ENCODE measurements around the gene PRKCZ. TPM values are rescaled to one million over a fixed set of nuclear protein-coding genes. Genes with fewer than 3 reads are reported as not detected.

Gene PRKCZ
- total and polyA plus RNA-seq, 9 of the 15 experiments (the other 6 are each of a cell fraction or from before 2014, with no cell fraction given), result 0.07 to 3.1 (median 1.3) TPM

GRCh38 chr1:2227346-2228156, 177.3 kb downstream of the PRKCZ start (continued):
- TF ChIP-seq, protein P1, sequence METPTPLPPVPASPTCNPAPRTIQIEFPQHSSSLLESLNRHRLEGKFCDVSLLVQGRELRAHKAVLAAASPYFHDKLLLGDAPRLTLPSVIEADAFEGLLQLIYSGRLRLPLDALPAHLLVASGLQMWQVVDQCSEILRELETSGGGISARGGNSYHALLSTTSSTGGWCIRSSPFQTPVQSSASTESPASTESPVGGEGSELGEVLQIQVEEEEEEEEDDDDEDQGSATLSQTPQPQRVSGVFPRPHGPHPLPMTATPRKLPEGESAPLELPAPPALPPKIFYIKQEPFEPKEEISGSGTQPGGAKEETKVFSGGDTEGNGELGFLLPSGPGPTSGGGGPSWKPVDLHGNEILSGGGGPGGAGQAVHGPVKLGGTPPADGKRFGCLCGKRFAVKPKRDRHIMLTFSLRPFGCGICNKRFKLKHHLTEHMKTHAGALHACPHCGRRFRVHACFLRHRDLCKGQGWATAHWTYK (CRISPR knock-in tag; IDR thresholded peaks at IDR 0.05), result peak; percentile 99
- TF ChIP-seq SMAD1 (IDR thresholded peaks at IDR 0.05; ENCODE audit: low read depth, low read length, partially characterized antibody) (no peak), ZNF586 (CRISPR knock-in tag; conservative IDR thresholded peaks at IDR 0.05) (no peak), TRIM24 (IDR thresholded peaks at IDR 0.05) (peak in 1 of 2 experiments; percentile 75; a peak in 2 of 4 replicates), KDM4B (IDR thresholded peaks at IDR 0.05; ENCODE audit: borderline replicate concordance in 2 of 2, low read depth in 1 of 2) (no peak), NONO (IDR thresholded peaks at IDR 0.05; ENCODE audit: low read depth in 2 of 2, low read length in 1 of 2) (peak in 1 of 2 experiments; percentile 89; a peak in 3 of 4 replicates), TCF7L2 (IDR thresholded peaks at IDR 0.05; ENCODE audit: low read depth, low read length) (no peak), PML (IDR thresholded peaks at IDR 0.05; ENCODE audit: low read length) (peak; percentile 26; the same call in 1 of the 2 replicates), MCM2 (IDR thresholded peaks at IDR 0.05; ENCODE audit: low read depth) (no peak), ZNF830 (CRISPR knock-in tag; IDR thresholded peaks at IDR 0.05) (no peak), NCOA4 (IDR thresholded peaks at IDR 0.05; ENCODE audit: partially characterized antibody) (no peak), CUX1 (CRISPR knock-in tag; IDR thresholded peaks at IDR 0.05) (no peak), PTBP1 (IDR thresholded peaks at IDR 0.05; ENCODE audit: low read depth, low read length) (no peak), ZFP30 (CRISPR knock-in tag; IDR thresholded peaks at IDR 0.05; ENCODE audit: borderline replicate concordance) (no peak), MEIS2 (IDR thresholded peaks at IDR 0.05; ENCODE audit: partially characterized antibody) (no peak), RNF2 (IDR thresholded peaks at IDR 0.05) (no peak), GTF2A2 (tag; IDR thresholded peaks at IDR 0.05) (0 out of 2 replicates have a peak, but pooled peaks have one; percentile 36), TFAM (CRISPR knock-in tag; conservative IDR thresholded peaks at IDR 0.05) (no peak), ASH1L (IDR thresholded peaks at IDR 0.05; ENCODE audit: borderline replicate concordance, low read depth, partially characterized antibody) (no peak), EGR1 (conservative IDR thresholded peaks at IDR 0.05) (peak; percentile 59), ETV5 (CRISPR knock-in tag; IDR thresholded peaks at IDR 0.05; ENCODE audit: low read depth) (peak; percentile 57; the same call in 1 of the 2 replicates)
